Endothelial cell of umbilical vein (primary cell): ENCODE data around the gene DGCR8. TPM values are rescaled to one million over a fixed set of nuclear protein-coding genes. Genes with fewer than 3 reads are reported as not detected.

ENCODE experiments used
- BruUV-seq: library from RNA; stranded (reverse); fragments of 400-500 nt; replicated peaks from 2 replicates; lab custom pipeline; 2021; lab: Mats Ljungman, UMichigan
- CTCF ChIA-PET: fragments of 300-600, 350-600 bp; sonication (Branson Sonifier 250); formaldehyde crosslinking; loops from one replicate; lab custom pipeline; 2021; ENCODE audit warnings: antibody characterized with exemption, inconsistent platforms; lab: Charles Lee
- POLR2A ChIA-PET: fragments of 300-600, 350-600 bp; sonication (Branson Sonifier 250); formaldehyde crosslinking; loops from one replicate; lab custom pipeline; 2021; ENCODE audit warnings: antibody characterized with exemption, inconsistent platforms; lab: Charles Lee
- DNase-seq: peaks from one replicate; pipeline ENCODE4 v3.0.0-alpha.2; 2011; ENCODE audit warnings: low read depth, low spot score
- FAIRE-seq: peaks from 2 replicates; lab custom pipeline; 2011; peaks lifted over from hg19 to GRCh38; lab: Jason Lieb, UNC
- H2AFZ ChIP-seq: 2 replicates; pipeline ENCODE4 v1.6.0; 2012; ENCODE audit warnings: low read depth, low read length, control low read depth, inconsistent platforms
- H3K27ac ChIP-seq: 2 replicates; pipeline ENCODE4 v1.5.1; 2011; ENCODE audit warnings: low read depth, mild to moderate bottlenecking, control low read depth, low read length, moderate library complexity; ENCODE audit not compliant: insufficient read depth
- H3K27me3 ChIP-seq, 2 experiments: 2 replicates each; pipeline versions ENCODE4 v1.6.0 to v1.6.1; 2011; ENCODE audit warnings: low read length in 2 of 2, mixed read lengths in 1 of 2; ENCODE audit not compliant: control insufficient read depth in 2 of 2, insufficient read depth in 2 of 2
- H3K36me3 ChIP-seq, 2 experiments: 2 replicates in 1 of 2; 3 replicates in 1 of 2; pipeline ENCODE4 v1.5.1; 2011; ENCODE audit warnings: low read length in 2 of 2, mild to moderate bottlenecking in 1 of 2, moderate library complexity in 1 of 2; ENCODE audit not compliant: control insufficient read depth in 2 of 2, insufficient read depth in 2 of 2; ENCODE audit errors: extremely low read depth in 1 of 2
- H3K4me1 ChIP-seq: 3 replicates; pipeline ENCODE4 v1.5.1; 2011; ENCODE audit warnings: mild to moderate bottlenecking, low read length; ENCODE audit not compliant: control insufficient read depth, insufficient read depth; ENCODE audit errors: extremely low read depth
- H3K4me2 ChIP-seq: 2 replicates; pipeline ENCODE4 v1.6.1; 2011; ENCODE audit warnings: low read length, control low read depth, mixed read lengths; ENCODE audit not compliant: insufficient read depth
- H3K4me3 ChIP-seq, 3 experiments: fragments of 200-600 bp in 1 of 3; sonication (generic), shearing (Covaris generic) in 1 of 3; replicated peaks in 1 of 3; 2 replicates each; pipeline ENCODE4 v1.5.1; 2011 to 2016; ENCODE audit warnings: control low read depth in 3 of 3, low read length in 3 of 3, mild to moderate bottlenecking in 2 of 3, inconsistent platforms in 1 of 3, low read depth in 1 of 3, moderate library complexity in 1 of 3; ENCODE audit not compliant: insufficient read depth in 1 of 3
- H3K79me2 ChIP-seq: 2 replicates; pipeline ENCODE4 v1.6.0; 2012; ENCODE audit warnings: low read length, inconsistent platforms; ENCODE audit not compliant: control insufficient read depth, insufficient read depth
- H3K9ac ChIP-seq: replicated peaks from 2 replicates; pipeline ENCODE3; 2011; ENCODE audit warnings: low read length, control low read depth; ENCODE audit not compliant: insufficient read depth; ENCODE audit errors: extremely low read depth
- H3K9me1 ChIP-seq: replicated peaks from 3 replicates; pipeline ENCODE4 v1.6.0; 2011; ENCODE audit warnings: mild to moderate bottlenecking, low read length; ENCODE audit not compliant: control insufficient read depth, insufficient read depth; ENCODE audit errors: extremely low read depth
- H3K9me3 ChIP-seq: replicated peaks from 2 replicates; pipeline ENCODE4 v1.5.1; 2012; ENCODE audit warnings: low read length, inconsistent platforms; ENCODE audit not compliant: control insufficient read depth, insufficient read depth
- H4K20me1 ChIP-seq: replicated peaks from 2 replicates; pipeline ENCODE3; 2011; ENCODE audit warnings: mild to moderate bottlenecking, low read length; ENCODE audit not compliant: control insufficient read depth, insufficient read depth; ENCODE audit errors: extremely low read depth
- EZH2 ChIP-seq: IDR thresholded peaks from 2 replicates; pipeline ENCODE4 v1.6.1; 2012; ENCODE audit warnings: borderline replicate concordance, low read depth, mild to moderate bottlenecking, moderate library complexity, low read length, inconsistent platforms; ENCODE audit not compliant: severe bottlenecking
- FOS ChIP-seq: IDR thresholded peaks from 2 replicates; pipeline ENCODE4 v1.6.1; 2011; ENCODE audit warnings: mild to moderate bottlenecking, low read length, moderate library complexity, borderline replicate concordance; ENCODE audit not compliant: insufficient read depth
- GATA2 ChIP-seq: IDR thresholded peaks from 2 replicates; pipeline ENCODE4 v1.7.0; 2011; ENCODE audit warnings: low read depth, mild to moderate bottlenecking, moderate library complexity, mixed read lengths, low read length; ENCODE audit not compliant: insufficient read length, insufficient read depth
- JUN ChIP-seq: IDR thresholded peaks from 2 replicates; pipeline ENCODE4 v1.6.1; 2011; ENCODE audit warnings: borderline replicate concordance, low read depth; ENCODE audit not compliant: insufficient read length, insufficient read depth
- MYC ChIP-seq: IDR thresholded peaks from one replicate; pipeline ENCODE4 v1.6.1; 2011; ENCODE audit warnings: mild to moderate bottlenecking, low read depth, low read length
- POLR2A ChIP-seq: IDR thresholded peaks from 2 replicates; pipeline ENCODE4 v1.6.1; 2012; ENCODE audit warnings: low read depth, mild to moderate bottlenecking, control low read depth, low read length
- POLR2AphosphoS5 ChIP-seq: IDR thresholded peaks from 2 replicates; pipeline ENCODE4 v1.6.1; 2012; ENCODE audit warnings: low read depth, mild to moderate bottlenecking, control low read depth, low read length, moderate library complexity; ENCODE audit not compliant: insufficient read depth
- dilution Hi-C: fragments of 300-500 bp; cut with MboI; formaldehyde crosslinking; loops from one replicate; pipeline ENCODE4 v1.15.0; 2019; ENCODE audit warnings: low sequenced_read_pairs; ENCODE audit not compliant: extremely low pct_ligation_motif_present
- intact Hi-C: fragments of 100-400 bp; cut with micrococcal nuclease; formaldehyde crosslinking; loops from one replicate; pipeline ENCODE4 v1.10.0; 2022
- polyA plus RNA-seq, 4 experiments: library from polyadenylated mRNA; depleted of rRNA in 3 of 4; stranded (reverse) in 3 of 4; unstranded in 1 of 4; fragments of >200 nt; gene quantifications; 2 replicates each; pipeline versions ENCODE4 v1.2.1 to v1.2.3, GENCODE V29; 2011 to 2012; ENCODE audit warnings: missing spikeins in 1 of 4
- total RNA-seq: library from RNA; stranded (reverse); gene quantifications from 2 replicates; pipeline ENCODE4 v1.2.3, GENCODE V29; 2021
- TF ChIP-seq, protein P1 (sequence below): IDR thresholded peaks from 2 replicates; pipeline ENCODE4 v1.6.1; 2011; ENCODE audit not compliant: insufficient read depth, insufficient read length
- TF ChIP-seq, protein P2 (sequence below), 2 donors: IDR thresholded peaks; 1 replicate in 1 of 2; 2 replicates in 1 of 2; pipeline ENCODE4 v1.5.1; 2011; ENCODE audit warnings: low read length in 2 of 2, mild to moderate bottlenecking in 2 of 2, moderate library complexity in 2 of 2, control low read depth in 1 of 2, inconsistent platforms in 1 of 2, low read depth in 1 of 2; ENCODE audit not compliant: insufficient read depth in 1 of 2; ENCODE audit errors: extremely low read depth in 1 of 2

DGCR8 gene
- total and polyA plus RNA-seq, 2 donors (not counting 3 experiments of a cell fraction or from before 2014, with no cell fraction given): 32.7 to 64.2 TPM

DNA sequence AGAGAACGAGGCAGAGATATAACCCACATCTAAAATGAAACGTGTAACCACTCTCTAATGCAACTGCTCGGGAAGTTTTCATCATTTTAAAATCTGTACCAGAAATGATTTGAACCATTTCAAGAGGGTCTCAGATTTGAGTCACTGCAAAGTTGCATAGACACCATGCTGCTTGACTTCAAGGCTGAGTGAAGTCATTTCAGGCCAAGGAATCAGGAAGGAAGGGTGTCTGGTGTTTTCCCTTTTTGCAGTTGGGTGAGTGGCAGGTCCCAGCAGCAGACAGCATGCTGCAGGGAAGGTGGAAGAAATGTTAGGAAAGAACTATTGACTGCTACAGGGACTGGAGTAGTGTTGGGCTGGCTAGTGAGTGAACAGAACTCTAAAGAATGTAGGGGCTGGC, 42.6 kb upstream of the DGCR8 start:
- Histone ChIP-seq H3K4me1 (no peaks in the 10 kb centered on the region), H2AFZ (no peak overlapping the region), H3K9me3 (no peaks in the 10 kb centered on the region), H3K4me3 (no peak overlapping the region), H3K4me2 (no peak overlapping the region), H3K79me2 (no peaks in the 10 kb centered on the region), H3K27me3 (no peaks in the 10 kb centered on the region), H3K36me3 (peaks cover 0 to 12% of the 10 kb centered on the region in 2 experiments), H3K9me1 (no peaks in the 10 kb centered on the region), H3K27ac (no peak overlapping the region), H3K9ac (no peak overlapping the region), H4K20me1 (no peaks in the 10 kb centered on the region)
- no peak for TF ChIP-seq EZH2
- no peak for TF ChIP-seq JUN
- TF ChIP-seq, protein P1, sequence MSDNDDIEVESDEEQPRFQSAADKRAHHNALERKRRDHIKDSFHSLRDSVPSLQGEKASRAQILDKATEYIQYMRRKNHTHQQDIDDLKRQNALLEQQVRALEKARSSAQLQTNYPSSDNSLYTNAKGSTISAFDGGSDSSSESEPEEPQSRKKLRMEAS: no peak
- intact Hi-C loops (no loop called here), dilution Hi-C loops (no loop called here)
- FAIRE-seq (no peak), DNase-seq (no peak)
- ChIA-PET POLR2A (no interaction called here), CTCF (interaction anchor here (0.9 kb wide), 1 partner anchor 19 kb away, joined by 3 read pairs; no protein-coding TSS in a partner anchor)
- no TSS peak for BruUV-seq

DNA sequence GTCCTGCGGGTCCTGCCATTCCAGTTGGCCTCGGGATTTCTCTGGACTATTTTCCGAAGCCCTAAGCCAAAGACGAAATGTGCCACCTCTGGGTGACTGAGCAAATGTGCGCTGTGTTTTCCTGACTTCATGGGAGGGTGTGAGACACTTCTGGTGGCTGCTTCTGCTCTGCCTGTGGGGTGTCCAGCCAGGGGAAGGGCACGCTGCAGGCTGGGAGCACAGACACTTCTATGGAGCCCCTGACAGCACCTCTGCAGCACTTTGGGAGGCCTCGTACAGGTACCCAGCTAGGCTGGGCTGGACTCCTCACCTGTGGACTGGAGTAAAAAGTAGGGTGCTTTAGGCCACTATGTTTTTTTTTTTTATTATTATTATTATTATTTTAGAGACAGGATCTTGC, 41.5 kb upstream of the DGCR8 start:
- POLR2A ChIA-PET: no interaction called here
- intact Hi-C loops: no loop called here

More for the DNA sequence above, 41.5 kb upstream of the DGCR8 start:
- Histone ChIP-seq H3K36me3 (peaks cover 0 to 16% of the 10 kb centered on the region in 2 experiments), H3K9ac (no peak overlapping the region), H2AFZ (no peak overlapping the region), H3K4me3 (no peak overlapping the region), H4K20me1 (no peaks in the 10 kb centered on the region), H3K27me3 (no peaks in the 10 kb centered on the region), H3K4me1 (no peaks in the 10 kb centered on the region), H3K9me3 (no peaks in the 10 kb centered on the region), H3K27ac (no peak overlapping the region), H3K9me1 (no peaks in the 10 kb centered on the region), H3K79me2 (no peaks in the 10 kb centered on the region), H3K4me2 (no peak overlapping the region)
- TF ChIP-seq MYC (no peak), POLR2AphosphoS5 (no peak), JUN (no peak), EZH2 (no peak), POLR2A (no peak), GATA2 (no peak), FOS (no peak)
- TF ChIP-seq, protein P2, sequence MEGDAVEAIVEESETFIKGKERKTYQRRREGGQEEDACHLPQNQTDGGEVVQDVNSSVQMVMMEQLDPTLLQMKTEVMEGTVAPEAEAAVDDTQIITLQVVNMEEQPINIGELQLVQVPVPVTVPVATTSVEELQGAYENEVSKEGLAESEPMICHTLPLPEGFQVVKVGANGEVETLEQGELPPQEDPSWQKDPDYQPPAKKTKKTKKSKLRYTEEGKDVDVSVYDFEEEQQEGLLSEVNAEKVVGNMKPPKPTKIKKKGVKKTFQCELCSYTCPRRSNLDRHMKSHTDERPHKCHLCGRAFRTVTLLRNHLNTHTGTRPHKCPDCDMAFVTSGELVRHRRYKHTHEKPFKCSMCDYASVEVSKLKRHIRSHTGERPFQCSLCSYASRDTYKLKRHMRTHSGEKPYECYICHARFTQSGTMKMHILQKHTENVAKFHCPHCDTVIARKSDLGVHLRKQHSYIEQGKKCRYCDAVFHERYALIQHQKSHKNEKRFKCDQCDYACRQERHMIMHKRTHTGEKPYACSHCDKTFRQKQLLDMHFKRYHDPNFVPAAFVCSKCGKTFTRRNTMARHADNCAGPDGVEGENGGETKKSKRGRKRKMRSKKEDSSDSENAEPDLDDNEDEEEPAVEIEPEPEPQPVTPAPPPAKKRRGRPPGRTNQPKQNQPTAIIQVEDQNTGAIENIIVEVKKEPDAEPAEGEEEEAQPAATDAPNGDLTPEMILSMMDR (IDR thresholded peaks at IDR 0.05; ENCODE audit: extremely low read depth in 1 of 2, insufficient read depth in 1 of 2, low read depth in 1 of 2, low read length in 2 of 2): no peak
- TF ChIP-seq, protein P1: no peak
- DNase-seq (no peak), FAIRE-seq (no peak)
- dilution Hi-C loops: no loop called here
- BruUV-seq: no TSS peak
- CTCF ChIA-PET: no interaction called here
